ENCODE measurements around the gene POP4. TPM values are rescaled to one million over a fixed set of nuclear protein-coding genes. Genes with fewer than 3 reads are reported as not detected.

POP4 gene
- total and polyA plus RNA-seq, 2 of the 8 experiments (the other 6 are each of a cell fraction or from before 2014, with no cell fraction given): 29.1 to 41.5 TPM

GRCh38 chr19:29573486-29573885 is 32.6 kb upstream of the POP4 start:
- TF ChIP-seq CHD2 (IDR thresholded peaks at IDR 0.05; ENCODE audit: low read length) (no peak), CREB1 (IDR thresholded peaks at IDR 0.05) (no peak), POLR2A (IDR thresholded peaks at IDR 0.05; ENCODE audit: control extremely low read depth in 1 of 2, low read depth in 2 of 2, low read length in 2 of 2) (no peak), JUN (IDR thresholded peaks at IDR 0.05; ENCODE audit: low read depth, low read length) (no peak), CHD1 (IDR thresholded peaks at IDR 0.05; ENCODE audit: low read depth, low read length) (no peak), SAP30 (IDR thresholded peaks at IDR 0.05; ENCODE audit: insufficient read depth, insufficient replicate concordance, low read length) (no peak), USF2 (IDR thresholded peaks at IDR 0.05; ENCODE audit: low read length) (no peak), RAD21 (IDR thresholded peaks at IDR 0.05 in 1 of 2, conservative IDR thresholded peaks at IDR 0.05 in 1 of 2; ENCODE audit: low read depth in 2 of 2, low read length in 2 of 2) (no peak)
- H3K18ac ChIP-seq (ENCODE audit: extremely low read depth, low read length): no peak overlapping the region
- DNase-seq (ENCODE audit: low read depth in 1 of 2, low spot score in 2 of 2) (no peak), FAIRE-seq (no peak)
- H3K4me3 ChIP-seq (ENCODE audit: extremely low read depth in 1 of 4, insufficient read depth in 2 of 4, low read depth in 3 of 4, low read length in 4 of 4): no peak overlapping the region
- no peak overlapping the region for H4K8ac ChIP-seq (ENCODE audit: extremely low read depth, insufficient read depth, low read length)
- H3K14ac ChIP-seq (ENCODE audit: insufficient read length): no peak overlapping the region
- H3K4ac ChIP-seq (replicated peaks; ENCODE audit: insufficient read length, low read depth, low read length): no peak overlapping the region
- H3K79me1 ChIP-seq (ENCODE audit: low read depth, low read length): no peaks in the 10 kb centered on the region
- H3K27ac ChIP-seq (ENCODE audit: low read depth, low read length): no peak overlapping the region
- 85% methylated on average over 7 of the region's 7 CpGs; no CpG with 5 or more reads in 1 of the 2 experiments for WGBS, 2 experiments (ENCODE audit: extremely low coverage in 1 of 2, insufficient coverage in 1 of 2, insufficient read length in 1 of 2, insufficient replicate concordance in 2 of 2, low coverage in 1 of 2, low lambda C conversion rate in 2 of 2, missing lambda C conversion rate in 1 of 2)
- H3K9me3 ChIP-seq (ENCODE audit: insufficient read depth in 2 of 2, low read depth in 1 of 2, low read length in 1 of 2): no peaks in the 10 kb centered on the region
- H2BK120ac ChIP-seq (replicated peaks; ENCODE audit: low read depth, low read length): no peak overlapping the region
- H3K23me2 ChIP-seq (ENCODE audit: low read depth, low read length): no peaks in the 10 kb centered on the region
- H3K23ac ChIP-seq (ENCODE audit: insufficient read length): no peak overlapping the region
- no peaks in the 10 kb centered on the region for H4K20me1 ChIP-seq (replicated peaks in 1 of 2; ENCODE audit: control insufficient read depth in 1 of 2, insufficient read depth in 2 of 2, low read length in 2 of 2)
- no peak overlapping the region for H2AFZ ChIP-seq (ENCODE audit: low read length)
- H2BK15ac ChIP-seq (ENCODE audit: low read length): no peak overlapping the region
- no peak overlapping the region for H2BK12ac ChIP-seq (ENCODE audit: low read depth, low read length)
- H3K56ac ChIP-seq (replicated peaks; ENCODE audit: insufficient read length, low read depth, low read length): no peak overlapping the region
- H4K5ac ChIP-seq (ENCODE audit: insufficient read length, low read depth, low read length): no peak overlapping the region
- H3K4me1 ChIP-seq (replicated peaks in 1 of 4; ENCODE audit: control insufficient read depth in 3 of 4, insufficient read depth in 4 of 4, low read length in 3 of 4): peaks cover 2 to 7% (median 4%) of the 10 kb centered on the region in 4 experiments; a peak in 5 of 7 replicates
- no peak overlapping the region for H2AK5ac ChIP-seq (ENCODE audit: low read depth, low read length)
- H2BK20ac ChIP-seq (ENCODE audit: low read length): no peak overlapping the region
- H3K79me2 ChIP-seq (ENCODE audit: control insufficient read depth in 1 of 2, insufficient read depth in 2 of 2, low read length in 2 of 2): no peaks in the 10 kb centered on the region
- H3K36me3 ChIP-seq (ENCODE audit: control insufficient read depth in 2 of 4, insufficient read depth in 4 of 4, low read length in 3 of 4): no peaks in the 10 kb centered on the region
- H3K27me3 ChIP-seq (replicated peaks in 1 of 4; ENCODE audit: control insufficient read depth in 3 of 4, extremely low read depth in 1 of 4, insufficient read depth in 3 of 4, low read length in 3 of 4): peaks cover 0 to 3% (median 1%) of the 10 kb centered on the region in 4 experiments; a peak in 3 of 7 replicates
- no peak overlapping the region for H3K9ac ChIP-seq (replicated peaks in 1 of 4; ENCODE audit: extremely low read depth in 1 of 4, low read depth in 3 of 4, low read length in 3 of 4)
- no peak overlapping the region for H3K4me2 ChIP-seq (ENCODE audit: insufficient read depth in 1 of 2, low read depth in 2 of 2, low read length in 2 of 2)
- no peak overlapping the region for H4K91ac ChIP-seq (replicated peaks; ENCODE audit: insufficient read length, low read length)
- CTCF ChIA-PET (ENCODE audit: partially characterized antibody): interaction anchor here (0.7 to 2.0 kb wide), 4 partner anchors 8 to 310 kb away, joined by 3 to 7 read pairs (median 4); no protein-coding TSS in a partner anchor
- POLR2A ChIA-PET (ENCODE audit: partially characterized antibody): interaction anchor here (1.0 kb wide), 1 partner anchor 32 kb away, joined by 4 read pairs; the partner anchor contains the start of gene POP4
- H2BK5ac ChIP-seq (ENCODE audit: low read depth, low read length): no peak overlapping the region
